Stimulated activated CD8-positive, alpha-beta memory T cell treated with anti-CD3 and anti-CD28 coated beads, Interleukin-15, amount 100 ng/mL, for 1 hour (primary cell): Measurements from ENCODE around the gene CERKL.
"Not testable (repeated sequence)": the region's sequence is repeated elsewhere in the genome, so short reads cannot be mapped to it uniquely, and the experiment has no call there.

Experiments used
- DNase-seq: peaks from one replicate; pipeline ENCODE4 v3.0.0-alpha.2; 2020; ENCODE audit warnings: low read depth

CERKL gene, protein sequence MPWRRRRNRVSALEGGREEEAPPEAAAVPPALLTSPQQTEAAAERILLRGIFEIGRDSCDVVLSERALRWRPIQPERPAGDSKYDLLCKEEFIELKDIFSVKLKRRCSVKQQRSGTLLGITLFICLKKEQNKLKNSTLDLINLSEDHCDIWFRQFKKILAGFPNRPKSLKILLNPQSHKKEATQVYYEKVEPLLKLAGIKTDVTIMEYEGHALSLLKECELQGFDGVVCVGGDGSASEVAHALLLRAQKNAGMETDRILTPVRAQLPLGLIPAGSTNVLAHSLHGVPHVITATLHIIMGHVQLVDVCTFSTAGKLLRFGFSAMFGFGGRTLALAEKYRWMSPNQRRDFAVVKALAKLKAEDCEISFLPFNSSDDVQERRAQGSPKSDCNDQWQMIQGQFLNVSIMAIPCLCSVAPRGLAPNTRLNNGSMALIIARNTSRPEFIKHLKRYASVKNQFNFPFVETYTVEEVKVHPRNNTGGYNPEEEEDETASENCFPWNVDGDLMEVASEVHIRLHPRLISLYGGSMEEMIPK

GRCh38 chr2:181656450-181657291 is at the start of gene CERKL:
Gene CERKL, minus strand, starts transcription at chr2:181657105. Its CDS starts 99 bp downstream, at chr2:181657006.
- no peak for DNase-seq

- not testable (repeated sequence) for DNase-seq
These were observed 45.6 kb upstream of the CERKL start for GRCh38 chr2:181702519-181702918.

- DNase-seq: no peak
These were observed 41.3 kb upstream of the CERKL start for GRCh38 chr2:181698223-181698622.

- no peak for DNase-seq
These were observed 40.7 kb upstream of the CERKL start for GRCh38 chr2:181697571-181697970.

DNA sequence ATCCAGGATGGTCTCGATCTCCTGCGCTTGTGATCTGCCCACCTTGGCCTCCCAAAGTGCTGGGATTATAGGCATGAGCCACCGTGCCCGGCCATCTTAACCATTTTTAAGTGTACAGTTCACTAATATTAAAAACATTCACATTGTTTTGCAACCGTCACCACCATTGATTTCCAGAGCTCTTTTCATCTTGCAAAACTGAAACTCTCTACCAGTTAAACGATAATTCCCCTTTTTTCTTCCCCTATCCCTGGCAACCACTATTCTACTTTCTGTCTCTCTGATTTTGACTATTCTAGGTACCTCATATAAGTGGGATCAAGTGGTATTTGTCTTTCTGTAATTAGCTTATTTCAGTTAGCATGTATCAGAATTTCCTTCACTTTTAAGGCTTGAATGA is 40.2 kb upstream of the CERKL start:
- no peak for DNase-seq

- no peak for DNase-seq
These were observed 37.4 kb upstream of the CERKL start for GRCh38 chr2:181694271-181694670.

DNA sequence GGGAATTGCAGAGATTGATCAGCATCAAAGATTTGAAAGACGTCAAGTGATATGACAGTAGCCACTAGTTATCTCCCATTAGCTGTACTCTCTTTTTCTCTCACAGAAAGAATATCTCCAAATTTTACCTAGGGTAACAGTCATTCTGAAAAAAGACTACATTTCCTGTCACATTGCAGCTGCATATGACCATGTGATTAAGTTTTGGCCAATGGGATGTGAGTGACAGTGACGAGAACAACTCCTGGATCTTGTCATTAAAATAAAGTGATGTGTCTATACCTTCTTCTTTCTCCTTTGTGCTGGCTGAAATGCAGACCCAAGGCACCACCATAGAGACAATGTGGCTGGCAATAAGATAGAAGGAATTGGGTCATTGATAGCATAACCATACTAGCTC is 34.0 kb upstream of the CERKL start:
- no peak for DNase-seq

DNA sequence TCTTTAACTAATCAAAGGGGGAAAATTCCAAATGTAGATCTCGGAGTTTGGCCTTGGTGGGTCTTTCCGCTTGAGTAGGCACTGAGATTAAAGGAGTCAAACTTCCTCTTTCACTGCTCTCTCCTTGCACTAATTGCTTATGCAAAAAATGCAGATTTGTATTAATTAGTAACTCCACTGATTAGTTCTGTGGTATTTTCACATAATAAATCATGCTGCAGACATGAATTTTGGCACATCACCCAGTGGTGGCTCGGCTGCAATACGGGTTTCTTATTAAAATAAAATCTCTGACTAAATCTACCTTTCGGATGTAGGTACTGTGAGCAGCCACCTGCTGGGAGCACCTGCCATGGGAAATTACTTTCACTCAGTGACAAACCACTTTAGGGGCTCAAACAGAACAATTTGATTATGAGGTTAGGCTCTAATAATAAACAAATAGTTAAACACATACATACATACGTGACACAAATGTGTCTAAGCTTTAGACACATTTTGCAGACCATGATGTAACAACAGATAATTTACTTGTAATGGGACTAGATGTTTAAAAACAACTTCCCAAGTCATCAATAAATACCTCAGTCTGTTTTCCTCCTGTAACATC is 29.8 kb upstream of the CERKL start:
- no peak for DNase-seq

DNA sequence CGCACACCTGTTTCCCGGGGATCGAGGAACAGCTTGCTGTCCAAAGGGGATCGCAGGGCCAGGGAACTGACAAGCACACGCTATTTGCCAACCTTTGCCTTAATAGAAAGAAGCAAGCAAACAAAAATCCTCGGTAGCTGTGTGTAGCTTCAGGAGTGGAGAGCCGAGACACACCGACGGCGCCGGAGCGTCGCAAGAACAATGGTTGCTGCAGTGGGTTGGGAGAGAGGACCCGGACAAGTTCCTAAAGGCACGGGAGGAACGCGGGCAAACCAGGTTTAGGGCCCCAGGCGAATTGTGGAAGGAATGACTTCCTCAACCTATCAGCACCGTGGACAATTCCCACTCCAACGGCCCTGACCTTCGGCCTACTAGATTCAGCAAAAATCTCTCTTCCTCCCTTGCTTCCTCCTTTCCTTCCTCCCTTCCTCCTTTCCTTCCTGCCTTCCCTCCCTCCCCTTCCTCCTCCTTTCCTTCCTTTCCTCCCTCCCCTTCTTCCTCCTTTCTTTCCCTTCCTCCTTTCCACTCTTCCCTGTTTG is 28.3 kb upstream of the CERKL start:
- DNase-seq: no peak

- no peak for DNase-seq
These were observed 27.7 kb upstream of the CERKL start for GRCh38 chr2:181684454-181685149.

DNA sequence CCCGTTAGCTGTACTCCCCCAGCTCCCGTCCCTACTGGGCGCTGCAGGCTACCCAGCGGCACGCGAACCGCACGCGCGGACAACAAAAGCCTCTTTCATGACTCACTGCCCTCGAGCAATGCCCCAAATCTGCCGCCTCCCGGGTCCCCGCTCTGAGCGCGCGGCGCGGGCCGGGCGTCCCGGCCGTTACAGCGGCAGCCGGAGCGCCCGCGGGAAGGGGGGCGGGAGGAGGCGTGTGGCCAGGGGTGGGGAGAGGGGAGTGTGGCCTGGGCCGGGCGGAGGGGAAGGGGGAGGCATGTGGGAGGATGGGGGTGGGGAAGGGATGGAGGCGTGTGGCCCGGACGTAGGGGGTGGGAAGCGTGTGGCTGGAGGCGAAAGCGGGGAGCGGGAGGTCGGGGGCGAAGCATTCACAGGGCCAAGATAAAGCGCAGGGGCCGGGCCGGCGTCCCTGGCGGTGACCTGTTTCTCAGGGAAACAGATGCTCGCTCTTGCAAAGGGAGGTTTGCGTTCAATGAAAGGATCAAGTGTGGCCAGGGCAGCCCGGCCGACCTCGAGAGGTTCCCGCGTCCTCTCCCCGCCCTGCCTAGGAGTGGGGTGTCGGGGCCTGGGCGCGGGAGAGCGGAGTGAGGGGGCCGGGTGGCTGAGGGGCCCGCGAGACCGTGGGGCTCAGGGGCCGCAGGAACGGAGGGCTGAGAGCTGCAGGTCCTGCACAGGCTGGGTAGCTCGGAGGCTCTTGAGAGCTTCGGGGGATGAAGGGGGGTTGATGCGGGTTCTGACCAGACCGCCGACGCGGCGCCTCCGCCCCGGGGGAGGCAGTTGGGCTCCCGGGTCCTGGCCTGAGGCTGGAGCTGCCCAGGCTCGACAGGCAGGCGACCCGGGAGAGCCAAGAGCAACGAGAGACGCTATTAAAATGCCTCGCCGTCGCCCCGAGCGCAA is 26.9 kb upstream of the CERKL start:
- no peak for DNase-seq

DNA sequence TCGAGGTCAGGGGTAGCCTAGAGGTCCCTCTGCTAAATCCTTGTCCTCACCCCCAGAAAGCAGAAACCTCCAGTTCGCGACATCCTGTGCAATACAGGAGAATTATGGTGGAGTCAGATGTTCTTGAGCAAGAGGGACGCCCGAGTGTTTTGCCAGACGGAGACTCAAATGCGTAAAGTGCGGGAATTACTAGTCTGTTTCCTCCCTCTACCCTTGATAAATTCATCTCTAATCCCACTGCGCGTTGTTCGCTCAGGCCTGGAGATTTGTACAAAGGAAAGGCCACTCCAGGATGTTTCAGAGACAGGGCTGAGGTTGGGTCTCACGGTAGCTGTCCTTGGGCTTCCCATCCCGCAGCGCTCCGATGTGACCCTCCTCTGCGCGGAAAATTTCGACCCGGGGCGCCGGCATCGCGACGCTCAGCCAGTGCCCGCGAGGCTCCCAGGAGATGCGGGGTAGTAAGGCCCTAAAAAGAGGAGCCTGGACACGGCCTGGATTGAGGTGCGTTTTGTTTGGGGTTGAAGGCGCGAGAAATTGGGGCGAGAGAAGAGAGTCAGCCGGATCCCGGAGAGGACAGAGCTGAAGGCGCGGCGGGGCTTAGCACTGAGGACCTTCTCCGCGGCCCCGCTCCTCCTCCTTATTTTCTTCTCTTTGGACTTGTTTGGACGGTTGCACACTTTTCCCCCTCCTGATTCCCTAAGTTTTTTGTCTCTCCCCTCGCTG is 26.1 kb upstream of the CERKL start:
- DNase-seq: no peak

DNA sequence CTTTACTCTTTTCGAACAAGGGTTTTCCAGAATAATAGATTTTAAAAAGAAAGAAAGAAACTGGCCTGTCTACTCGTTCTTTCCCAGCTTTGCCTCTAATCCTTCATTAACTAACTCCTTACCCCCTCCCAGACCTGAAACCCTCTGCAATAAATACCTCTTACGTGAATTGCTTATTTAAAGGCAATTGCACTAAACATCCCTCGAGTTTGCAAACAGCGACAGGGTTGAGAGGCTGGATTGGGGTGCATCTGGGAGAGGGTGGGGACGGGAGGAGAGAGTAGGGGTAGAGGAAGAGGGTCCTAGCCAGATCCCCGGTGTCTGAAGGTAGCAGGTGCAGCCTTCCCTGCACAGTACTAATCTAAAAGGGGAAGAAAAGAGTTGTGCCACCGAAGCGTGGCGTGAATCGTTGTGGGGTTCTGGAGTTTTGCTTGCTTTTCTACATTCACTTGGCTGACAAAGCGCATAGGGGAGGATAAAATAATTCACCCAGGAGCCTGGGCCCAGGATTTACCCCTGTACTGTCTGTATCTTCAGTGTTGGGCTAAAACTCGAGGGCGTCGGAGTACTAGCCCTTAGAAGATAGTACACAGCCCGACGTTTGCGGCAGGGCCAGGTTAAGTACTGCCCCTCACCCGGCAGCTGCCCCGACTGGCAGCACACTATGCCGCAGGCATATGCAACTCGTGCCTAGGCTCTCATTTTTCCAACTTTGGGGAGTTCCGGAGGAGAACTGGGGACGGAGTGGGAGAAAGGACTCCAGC is 25.3 kb upstream of the CERKL start:
- DNase-seq: no peak

GRCh38 chr2:181680937-181681811 is 24.3 kb upstream of the CERKL start:
- DNase-seq: no peak

- DNase-seq: no peak
These were observed 23.4 kb upstream of the CERKL start, which contains the start of gene NEUROD1 for GRCh38 chr2:181680055-181680936. Gene NEUROD1, minus strand, starts transcription at chr2:181680517. Its CDS starts 1,657 bp downstream, at chr2:181678860.

- no peak for DNase-seq
These were observed 22.7 kb upstream of the CERKL start for GRCh38 chr2:181679544-181679979.
